A549 treated with RU486 at 1 μM for 4 hours (cell line): ENCODE data around the gene TEAD3. TPM values are rescaled to one million over a fixed set of nuclear protein-coding genes. Genes with fewer than 3 reads are reported as not detected.

Source experiments
- total RNA-seq: library from RNA; stranded (reverse); fragments of 200-300 nt; extraction: Qiagen RNA extraction; gene quantifications from 5 replicates; pipeline ENCODE4 v1.2.3, GENCODE V29; 2022; ENCODE audit warnings: low read depth

TEAD3 gene
- 4.4 to 6.6 TPM (median 5.7 TPM) in 5 replicates for total RNA-seq

GRCh38 chr6:35496841-35497570 is at the start of gene TEAD3:
TEAD3 (minus strand) TSS chr6:35497079.

GRCh38 chr6:35512740-35513139 is 15.9 kb upstream of the TEAD3 start, which contains the start of gene TULP1:
TULP1 (minus strand) TSS chr6:35512896; CDS start chr6:35512858, 38 bp downstream.

GRCh38 chr6:35468181-35468979 is 28.5 kb downstream of the TEAD3 start, which contains the start of gene RPL10A:
RPL10A (plus strand) TSS chr6:35468401; CDS start chr6:35468435, 34 bp downstream.

GRCh38 chr6:35452183-35453090 is 44.4 kb downstream of the TEAD3 start, which contains the start of gene FANCE:
FANCE (plus strand) TSS chr6:35452338; CDS start chr6:35452546, 208 bp downstream.

Other genes with a start within 250 kb of the TEAD3 start
- 7.9 to 9.5 TPM (median 8.8 TPM) in 5 replicates for gene ZNF76, start 237.3 kb downstream of the TEAD3 start, total RNA-seq
- gene DEF6, start 199.3 kb downstream of the TEAD3 start, total RNA-seq: 0.05 to 0.08 TPM (median 0.06 TPM) in 4 of 5 replicates, not detected in the other
- 4.2 to 7.1 TPM (median 5.2 TPM) in 5 replicates for gene PPARD, start 154.5 kb downstream of the TEAD3 start, total RNA-seq
- 2.2 to 3.2 TPM (median 2.9 TPM) in 5 replicates for gene FANCE, start 44.7 kb downstream of the TEAD3 start, total RNA-seq
- 1,412 to 1,579 TPM (median 1,500 TPM) in 5 replicates for gene RPL10A, start 28.7 kb downstream of the TEAD3 start, total RNA-seq
- gene TULP1, start 15.8 kb upstream of the TEAD3 start, total RNA-seq: not detected in 5 replicates
- gene FKBP5, start 191.8 kb upstream of the TEAD3 start, total RNA-seq: 10.9 to 15.2 TPM (median 12.7 TPM) in 5 replicates
- gene ARMC12, start 240.0 kb upstream of the TEAD3 start, total RNA-seq: 0.15 to 0.46 TPM (median 0.27 TPM) in 4 of 5 replicates, not detected in the other